OCI-LY3 (cell line): ENCODE measurements around the gene C14orf132.

Experiments
- H2AFZ ChIP-seq: fragments of 200-600, 300-600 bp; shearing (Covaris generic); 2 replicates; pipeline ENCODE4 v1.6.0; 2014; ENCODE audit warnings: antibody characterized with exemption, low read depth, low read length
- H3K27ac ChIP-seq: fragments of 200-600, 300-600 bp; sonication (generic); 2 replicates; pipeline ENCODE4 v1.5.1; 2014; ENCODE audit warnings: mild to moderate bottlenecking, low read length, moderate library complexity, mixed read lengths
- H3K27me3 ChIP-seq: fragments of 200-600, 300-600 bp; sonication (generic); 2 replicates; pipeline ENCODE4 v1.6.1; 2014; ENCODE audit warnings: low read depth, low read length, mixed read lengths
- H3K36me3 ChIP-seq: fragments of 200-600, 300-600 bp; sonication (generic); replicated peaks from 2 replicates; pipeline ENCODE3; 2014; ENCODE audit warnings: low read depth, low read length, mixed read lengths
- H3K4me1 ChIP-seq: fragments of 300-600, 200-600 bp; sonication (generic); 2 replicates; pipeline ENCODE4 v1.6.1; 2014; ENCODE audit warnings: low read length, mixed read lengths
- H3K4me2 ChIP-seq: fragments of 200-600, 300-600 bp; sonication (generic); 2 replicates; pipeline ENCODE4 v1.6.1; 2014; ENCODE audit warnings: low read length, mixed read lengths
- H3K4me3 ChIP-seq: fragments of 300-600, 200-600 bp; sonication (generic); 2 replicates; pipeline ENCODE4 v1.5.1; 2014; ENCODE audit warnings: antibody characterized with exemption, mild to moderate bottlenecking, low read length, moderate library complexity
- H3K79me2 ChIP-seq: fragments of 300-600, 200-600 bp; shearing (Covaris generic); 2 replicates; pipeline ENCODE4 v1.6.1; 2014; ENCODE audit warnings: mild to moderate bottlenecking, low read length, mixed read lengths
- H3K9ac ChIP-seq: fragments of 300-600, 200-600 bp; shearing (Covaris generic); 2 replicates; pipeline ENCODE4 v1.6.0; 2014; ENCODE audit warnings: mild to moderate bottlenecking, low read length, moderate library complexity
- H3K9me3 ChIP-seq: fragments of 200-600, 300-600 bp; shearing (Covaris generic); 2 replicates; pipeline ENCODE4 v1.6.1; 2014; ENCODE audit warnings: low read length, mixed read lengths; ENCODE audit not compliant: insufficient read depth
- H4K20me1 ChIP-seq: fragments of 200-600, 300-600 bp; sonication (generic); 2 replicates; pipeline ENCODE4 v1.6.1; 2016; ENCODE audit warnings: low read length, mixed read lengths; ENCODE audit not compliant: insufficient read depth
- EZH2phosphoT487 ChIP-seq: fragments of 200-600 bp; shearing (Covaris generic); IDR thresholded peaks from 2 replicates; pipeline ENCODE4 v1.6.1; 2018; ENCODE audit warnings: antibody characterized with exemption, mixed run types, low read depth
- TF ChIP-seq, protein P1 (sequence below): fragments of 200-600, 300-600 bp; sonication (generic); IDR thresholded peaks from 2 replicates; pipeline ENCODE4 v1.5.1; 2014; ENCODE audit warnings: antibody characterized with exemption, low read length, low read depth

The C14orf132 gene

DNA sequence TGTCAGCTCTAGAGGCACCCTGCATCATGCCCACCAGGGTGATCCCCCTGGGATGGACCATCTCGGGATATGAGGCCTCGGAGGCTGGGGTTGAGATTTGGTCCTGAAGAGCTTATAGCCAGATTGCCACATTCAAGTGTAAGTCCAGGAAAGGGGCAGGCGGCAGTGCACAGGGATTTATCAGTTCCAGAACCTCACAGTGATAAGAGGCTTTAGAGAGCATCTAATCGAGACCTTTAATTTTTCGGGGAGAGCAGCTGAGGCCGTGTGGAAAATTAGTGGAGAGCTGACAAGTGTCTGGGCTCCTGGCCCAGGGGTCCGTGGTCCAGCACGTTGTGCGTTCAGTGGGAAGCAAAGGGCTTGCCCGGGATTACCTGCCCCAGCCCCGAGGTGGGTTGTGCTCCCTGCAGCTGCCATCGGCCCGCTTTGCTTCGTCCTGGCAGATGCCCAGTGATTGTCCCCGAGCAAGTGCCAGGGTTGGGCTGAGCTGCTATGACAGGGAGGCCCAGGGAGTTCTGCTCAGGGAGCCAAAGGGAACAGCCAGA is 52.1 kb downstream of the C14orf132 start:
- Histone ChIP-seq H3K27ac (no peak overlapping the region), H3K36me3 (no peaks in the 10 kb centered on the region), H4K20me1 (no peaks in the 10 kb centered on the region), H3K4me2 (no peak overlapping the region), H3K4me3 (no peak overlapping the region), H3K79me2 (no peaks in the 10 kb centered on the region), H2AFZ (no peak overlapping the region), H3K9ac (no peak overlapping the region), H3K4me1 (no peaks in the 10 kb centered on the region), H3K9me3 (no peaks in the 10 kb centered on the region), H3K27me3 (peaks cover 14% of the 10 kb centered on the region)
- TF ChIP-seq, protein P1, sequence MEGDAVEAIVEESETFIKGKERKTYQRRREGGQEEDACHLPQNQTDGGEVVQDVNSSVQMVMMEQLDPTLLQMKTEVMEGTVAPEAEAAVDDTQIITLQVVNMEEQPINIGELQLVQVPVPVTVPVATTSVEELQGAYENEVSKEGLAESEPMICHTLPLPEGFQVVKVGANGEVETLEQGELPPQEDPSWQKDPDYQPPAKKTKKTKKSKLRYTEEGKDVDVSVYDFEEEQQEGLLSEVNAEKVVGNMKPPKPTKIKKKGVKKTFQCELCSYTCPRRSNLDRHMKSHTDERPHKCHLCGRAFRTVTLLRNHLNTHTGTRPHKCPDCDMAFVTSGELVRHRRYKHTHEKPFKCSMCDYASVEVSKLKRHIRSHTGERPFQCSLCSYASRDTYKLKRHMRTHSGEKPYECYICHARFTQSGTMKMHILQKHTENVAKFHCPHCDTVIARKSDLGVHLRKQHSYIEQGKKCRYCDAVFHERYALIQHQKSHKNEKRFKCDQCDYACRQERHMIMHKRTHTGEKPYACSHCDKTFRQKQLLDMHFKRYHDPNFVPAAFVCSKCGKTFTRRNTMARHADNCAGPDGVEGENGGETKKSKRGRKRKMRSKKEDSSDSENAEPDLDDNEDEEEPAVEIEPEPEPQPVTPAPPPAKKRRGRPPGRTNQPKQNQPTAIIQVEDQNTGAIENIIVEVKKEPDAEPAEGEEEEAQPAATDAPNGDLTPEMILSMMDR = no peak
- no peak for TF ChIP-seq EZH2phosphoT487

DNA sequence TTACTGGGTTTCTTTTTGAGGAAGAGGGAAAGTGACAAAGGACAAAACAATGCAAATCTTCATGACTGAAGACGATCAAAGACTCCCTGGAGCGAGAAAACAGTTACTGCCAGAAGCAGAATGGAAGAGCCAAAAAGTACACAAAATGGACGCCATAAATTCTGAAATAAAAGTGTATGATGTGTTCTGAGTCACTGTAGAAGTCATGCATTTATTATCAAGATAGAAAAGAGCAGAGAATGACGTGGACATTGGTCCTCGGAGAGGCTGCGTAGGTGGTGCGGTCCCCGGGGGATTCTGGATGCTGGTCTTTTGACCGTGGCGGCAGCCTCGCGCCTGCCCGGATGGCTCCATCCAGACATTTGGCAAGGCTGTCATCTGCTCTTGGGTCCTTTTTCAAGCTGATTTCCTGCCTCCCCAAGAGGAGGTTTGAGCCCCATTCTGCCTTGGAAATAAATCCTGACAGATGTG is 52.8 kb downstream of the C14orf132 start:
- Histone ChIP-seq H3K27ac (no peak overlapping the region), H3K79me2 (no peaks in the 10 kb centered on the region), H3K27me3 (peaks cover 14% of the 10 kb centered on the region), H3K4me3 (no peak overlapping the region), H3K9ac (no peak overlapping the region), H3K4me2 (no peak overlapping the region), H3K4me1 (no peaks in the 10 kb centered on the region), H4K20me1 (no peaks in the 10 kb centered on the region), H3K9me3 (no peaks in the 10 kb centered on the region), H3K36me3 (no peaks in the 10 kb centered on the region), H2AFZ (no peak overlapping the region)
- no peak for TF ChIP-seq EZH2phosphoT487

DNA sequence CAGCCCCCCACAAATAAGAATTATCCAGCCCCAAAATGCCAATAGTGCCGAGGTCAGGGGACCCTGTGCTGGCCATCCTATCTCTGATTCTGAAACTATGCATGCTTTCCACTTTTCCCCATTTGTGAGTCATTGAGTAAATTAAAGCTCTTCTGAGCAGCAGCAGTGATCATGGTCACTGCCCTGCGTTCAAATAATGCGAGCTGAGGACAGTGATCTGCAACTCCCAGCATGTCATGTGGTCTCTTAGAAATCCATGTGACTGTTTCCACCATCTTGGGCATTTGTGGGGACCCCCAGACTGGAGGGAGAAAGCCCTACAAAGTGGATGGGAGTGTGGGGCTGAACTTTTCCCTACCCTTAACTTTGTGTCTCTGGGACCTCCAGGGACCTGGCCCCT is 53.8 kb downstream of the C14orf132 start:
- no peaks in the 10 kb centered on the region for H3K4me1 ChIP-seq
- H3K4me3 ChIP-seq = no peak overlapping the region
- no peak overlapping the region for H2AFZ ChIP-seq
- no peaks in the 10 kb centered on the region for H3K36me3 ChIP-seq
- H3K27me3 ChIP-seq = peaks cover 14% of the 10 kb centered on the region
- no peaks in the 10 kb centered on the region for H4K20me1 ChIP-seq
- no peak overlapping the region for H3K27ac ChIP-seq
- H3K79me2 ChIP-seq = no peaks in the 10 kb centered on the region
- TF ChIP-seq, protein P1 = no peak
- TF ChIP-seq EZH2phosphoT487 = no peak
- no peaks in the 10 kb centered on the region for H3K9me3 ChIP-seq
- H3K4me2 ChIP-seq = no peak overlapping the region
- H3K9ac ChIP-seq = no peak overlapping the region

DNA sequence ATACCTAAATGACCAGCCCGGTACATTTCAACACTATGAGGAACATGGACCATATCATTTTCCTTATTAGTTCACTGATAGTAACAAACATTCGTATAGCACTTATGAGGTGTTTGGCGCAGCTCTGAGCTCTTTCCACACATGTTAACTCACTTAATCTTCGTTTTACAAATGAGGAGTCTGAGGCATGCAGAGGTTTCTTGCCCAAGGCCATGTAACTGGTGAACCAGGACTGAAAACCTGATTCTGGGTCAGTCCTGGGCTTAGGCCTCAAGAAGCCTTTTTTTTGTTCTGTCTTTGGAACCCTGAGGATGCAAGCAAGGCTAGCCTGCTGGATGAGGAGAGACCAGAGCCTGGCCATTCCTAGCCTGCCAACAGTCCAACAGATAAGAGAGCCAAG is 55.0 kb downstream of the C14orf132 start:
- Histone ChIP-seq H2AFZ (no peak overlapping the region), H4K20me1 (no peaks in the 10 kb centered on the region), H3K79me2 (no peaks in the 10 kb centered on the region), H3K9ac (no peak overlapping the region), H3K27me3 (peaks cover 14% of the 10 kb centered on the region), H3K36me3 (no peaks in the 10 kb centered on the region), H3K9me3 (no peaks in the 10 kb centered on the region), H3K27ac (no peak overlapping the region), H3K4me1 (no peaks in the 10 kb centered on the region), H3K4me3 (no peak overlapping the region), H3K4me2 (no peak overlapping the region)
- no peak for TF ChIP-seq EZH2phosphoT487
- TF ChIP-seq, protein P1 = no peak
